A172 (cell line): ENCODE results near the gene CYB5R2. TPM values are rescaled to one million over a fixed set of nuclear protein-coding genes. Genes with fewer than 3 reads are reported as not detected.
A peak's percentile ranks its signal among the peaks of the same experiment; 100 is the strongest.
"Not testable (repeated sequence)": the region's sequence is repeated elsewhere in the genome, so short reads cannot be mapped to it uniquely, and the experiment has no call there.

Source experiments
- DNase-seq: peaks from one replicate; pipeline ENCODE4 v3.0.0-alpha.2; 2015; ENCODE audit warnings: low spot score
- total RNA-seq: library from RNA; depleted of rRNA; stranded (reverse); fragments of >200 nt; shearing (Covaris generic); gene quantifications from 2 replicates; pipeline ENCODE4 v1.2.3, GENCODE V29; 2014

The CYB5R2 gene
- total RNA-seq, 1 experiment from 2014 or later = not detected

DNA sequence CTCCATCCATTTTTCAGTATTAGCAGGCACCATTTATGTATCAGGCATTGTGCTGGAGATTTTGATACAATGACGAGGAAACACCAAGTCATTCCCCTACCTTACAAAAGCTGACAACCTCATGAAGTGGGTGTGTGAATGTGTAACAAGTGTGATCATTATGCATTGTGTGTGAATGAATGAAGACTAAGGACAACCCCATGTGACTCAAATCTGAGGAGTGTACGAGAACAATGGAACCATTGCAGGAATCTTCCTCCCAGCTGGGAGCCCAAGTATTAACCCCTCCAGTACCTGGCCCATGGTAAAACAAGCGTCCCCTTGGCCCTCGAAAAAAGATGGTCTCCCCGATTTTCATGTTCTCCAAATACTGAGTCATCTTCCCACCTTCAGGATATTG, 4.4 kb downstream of the CYB5R2 start:
- DNase-seq = no peak

DNA sequence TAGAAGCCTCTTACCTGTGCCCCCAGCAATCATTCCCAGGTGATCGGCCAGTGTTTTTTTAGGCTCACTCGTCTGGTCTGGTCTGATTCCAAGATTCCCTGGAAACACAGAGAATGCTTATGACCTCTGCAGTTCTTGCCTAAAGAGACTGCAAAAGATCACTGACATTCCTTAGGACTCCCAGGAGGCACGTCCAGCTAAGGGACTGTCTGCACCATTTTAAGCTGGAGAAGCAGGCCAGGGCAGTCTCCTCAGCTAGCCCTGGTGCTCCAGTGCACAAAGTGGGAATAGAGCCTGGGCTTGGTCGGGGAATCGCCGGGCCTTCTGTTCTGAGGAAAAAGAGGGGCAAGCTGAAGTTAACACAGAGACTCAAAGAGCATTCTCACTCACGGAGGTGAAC, 4.8 kb downstream of the CYB5R2 start:
- DNase-seq = no peak

DNA sequence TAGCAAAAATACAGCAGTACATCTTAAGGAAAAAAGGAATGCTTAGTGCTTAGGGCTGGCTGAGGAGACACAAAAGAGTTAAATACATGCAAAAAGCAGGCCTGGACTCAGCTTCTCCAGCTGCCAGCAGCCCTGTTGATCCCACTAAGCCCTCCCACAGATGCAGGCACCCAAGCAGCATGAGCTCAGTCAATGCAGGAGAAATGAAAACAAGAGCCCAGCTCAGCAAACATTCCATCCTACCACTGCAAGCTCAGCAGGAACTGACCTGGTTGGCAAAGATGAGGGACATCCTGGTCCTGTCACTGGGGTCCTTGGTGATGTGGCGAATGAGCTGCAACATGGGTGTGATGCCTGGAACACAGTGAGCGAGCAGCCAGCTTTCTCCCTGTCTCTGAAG, 5.8 kb downstream of the CYB5R2 start:
- DNase-seq = no peak

DNA sequence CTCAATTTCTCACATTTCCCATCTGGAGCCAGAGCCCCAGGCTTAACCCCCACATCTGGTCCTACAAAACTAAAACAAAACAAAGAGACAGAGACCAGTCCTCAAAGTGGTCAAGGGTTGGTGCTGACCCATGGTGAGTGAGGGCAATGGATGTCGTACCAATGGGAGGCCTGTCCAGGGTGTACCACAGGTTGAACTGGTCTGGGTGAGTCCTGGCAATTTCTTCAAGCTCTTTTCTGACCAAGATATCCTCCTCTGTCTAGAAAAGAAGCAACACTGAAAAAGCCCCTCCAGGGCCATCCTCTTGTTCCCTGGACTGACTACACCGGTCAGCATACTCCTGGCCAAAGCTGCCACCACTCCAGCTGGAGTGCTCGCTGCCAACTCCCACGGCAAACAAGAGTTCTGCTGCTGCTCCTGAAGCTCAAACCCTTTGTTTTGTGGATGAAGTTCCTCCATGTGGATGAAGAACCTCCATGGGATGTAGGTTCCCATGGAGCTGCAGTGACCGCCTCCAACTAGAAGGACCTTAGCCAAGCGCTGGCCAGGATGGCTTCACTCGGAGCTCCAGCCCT, 6.9 kb downstream of the CYB5R2 start:
- DNase-seq = no peak

DNA sequence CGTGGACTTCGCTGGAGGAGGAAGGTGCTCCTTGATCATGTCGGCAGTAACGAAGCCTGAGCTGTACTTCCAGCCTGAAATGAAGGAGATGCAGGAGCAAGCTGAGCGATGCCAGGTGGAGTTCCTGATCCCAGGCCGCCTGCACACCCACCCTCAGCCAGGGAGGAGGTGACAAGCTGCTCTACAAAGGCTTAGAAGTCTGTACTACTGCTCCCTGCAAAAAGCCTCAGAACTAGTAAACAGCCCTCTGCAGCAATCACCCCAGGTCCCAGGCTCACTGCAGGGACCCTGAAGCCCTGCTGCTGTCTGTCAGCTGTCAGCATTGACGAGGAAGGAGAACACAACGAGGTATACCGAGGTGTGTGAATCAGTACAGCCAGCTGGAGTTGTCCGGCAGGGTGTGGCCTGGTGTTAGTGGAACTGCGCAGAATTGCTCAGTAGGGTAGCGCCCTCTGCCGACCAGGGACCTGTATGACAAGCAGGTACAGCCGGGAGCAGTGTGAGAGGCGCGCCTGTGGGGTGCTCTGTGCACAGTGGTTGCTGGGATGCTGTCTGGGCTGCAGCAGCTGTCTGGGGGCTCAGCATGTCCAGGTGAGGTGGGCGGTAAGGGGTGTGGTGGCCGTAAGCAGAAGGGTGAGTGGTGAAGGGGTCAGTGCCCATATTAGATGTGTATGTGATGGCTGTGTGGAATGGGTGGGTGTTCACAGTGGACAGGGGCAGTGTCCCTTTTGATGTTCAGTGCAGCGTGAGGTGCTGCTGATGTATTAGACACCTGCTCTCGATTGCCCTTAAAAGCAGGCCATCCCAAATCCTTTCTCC, 7.6 kb downstream of the CYB5R2 start:
- DNase-seq = peak; percentile 80

DNA sequence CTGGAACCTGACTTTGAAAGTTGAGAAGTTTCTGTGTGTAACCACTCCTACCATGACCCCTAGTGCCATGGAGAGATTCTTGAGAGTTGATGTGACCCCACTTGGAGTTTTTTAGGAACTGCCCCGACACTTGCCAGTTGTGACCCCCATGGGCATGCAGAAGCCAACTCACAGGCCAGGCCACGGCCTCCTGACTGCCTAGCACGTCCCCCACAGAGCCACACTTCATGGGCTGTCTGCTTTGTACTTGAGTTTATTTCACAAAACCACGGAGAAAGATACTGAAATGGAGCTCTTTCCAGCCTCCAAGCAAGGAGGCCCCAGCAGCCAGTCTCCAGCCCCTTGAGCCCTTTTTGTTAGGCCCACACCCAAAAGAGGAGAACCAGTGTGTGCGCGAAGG, 8.4 kb downstream of the CYB5R2 start:
- no peak for DNase-seq

DNA sequence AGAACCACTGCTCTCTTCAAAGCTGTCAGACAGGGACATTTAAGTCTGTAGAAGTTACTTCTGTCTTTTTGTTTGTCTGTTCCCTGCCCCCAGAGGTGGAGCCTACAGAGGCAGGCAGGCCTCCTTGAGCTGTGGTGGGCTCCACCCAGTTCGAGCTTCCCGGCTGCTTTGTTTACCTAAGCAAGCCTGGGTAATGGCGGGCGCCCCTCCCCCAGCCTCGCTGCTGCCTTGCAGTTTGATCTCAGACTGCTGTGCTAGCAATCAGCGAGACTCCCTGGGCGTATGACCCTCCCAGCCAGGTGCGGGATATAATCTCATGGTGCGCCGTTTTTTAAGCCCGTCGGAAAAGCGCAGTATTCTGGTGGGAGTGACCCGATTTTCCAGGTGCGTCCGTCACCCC, 9.8 kb downstream of the CYB5R2 start:
- not testable (repeated sequence) for DNase-seq

DNA sequence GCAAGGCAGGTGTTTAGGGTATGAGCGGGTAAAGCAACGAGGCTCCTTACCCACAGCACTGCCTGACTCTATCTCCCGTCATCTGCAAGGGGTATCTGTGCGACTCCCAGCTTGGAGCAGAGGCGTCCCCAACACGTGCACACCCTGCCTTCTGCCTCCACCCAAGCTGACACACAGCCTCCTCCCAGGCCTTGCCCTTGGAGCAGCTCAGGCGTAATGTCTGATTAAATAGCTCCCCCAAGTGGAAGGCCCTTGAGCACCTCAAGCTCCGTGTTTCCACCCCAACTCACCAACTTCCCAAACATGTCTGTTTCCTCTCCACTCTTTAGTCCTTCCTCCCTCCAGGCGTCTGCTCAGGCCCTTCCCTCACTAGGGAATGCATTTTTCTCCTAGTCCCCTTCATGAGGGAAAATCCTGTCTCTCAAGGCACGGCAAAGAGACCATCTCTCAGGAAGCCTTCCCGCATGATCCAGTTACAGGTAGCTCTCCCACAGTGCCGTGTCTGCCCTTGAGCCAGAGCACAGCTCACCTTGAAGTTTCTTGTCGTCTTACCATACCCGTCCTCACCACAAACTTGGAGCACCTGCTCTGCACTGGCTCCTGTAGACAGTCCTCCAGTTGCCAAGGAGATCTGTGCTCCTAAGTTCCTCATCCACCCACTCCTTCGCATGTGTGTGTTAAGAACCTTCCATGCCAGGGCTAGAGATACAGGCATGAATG, 15.8 kb downstream of the CYB5R2 start:
- peak; percentile 51 for DNase-seq

DNA sequence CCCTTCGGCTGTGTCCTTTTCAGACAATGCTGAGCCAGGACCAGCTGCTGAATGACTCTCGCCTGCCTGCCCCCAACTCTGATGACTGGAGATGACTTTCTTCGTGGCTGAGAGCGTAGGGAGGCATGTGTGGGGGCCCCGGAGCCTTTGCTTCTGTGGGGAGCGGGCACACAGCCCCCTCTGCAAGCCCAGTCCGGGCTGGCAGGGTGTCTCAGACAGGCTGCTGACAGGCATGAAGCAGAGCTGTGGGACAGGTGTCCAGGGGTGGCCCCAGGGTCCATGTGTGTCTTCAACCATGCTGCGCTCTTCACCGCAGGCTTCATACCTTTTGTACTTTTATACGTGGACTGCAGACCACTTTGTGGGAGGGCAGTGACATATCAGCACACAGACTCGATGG, 16.6 kb downstream of the CYB5R2 start:
- DNase-seq = no peak

DNA sequence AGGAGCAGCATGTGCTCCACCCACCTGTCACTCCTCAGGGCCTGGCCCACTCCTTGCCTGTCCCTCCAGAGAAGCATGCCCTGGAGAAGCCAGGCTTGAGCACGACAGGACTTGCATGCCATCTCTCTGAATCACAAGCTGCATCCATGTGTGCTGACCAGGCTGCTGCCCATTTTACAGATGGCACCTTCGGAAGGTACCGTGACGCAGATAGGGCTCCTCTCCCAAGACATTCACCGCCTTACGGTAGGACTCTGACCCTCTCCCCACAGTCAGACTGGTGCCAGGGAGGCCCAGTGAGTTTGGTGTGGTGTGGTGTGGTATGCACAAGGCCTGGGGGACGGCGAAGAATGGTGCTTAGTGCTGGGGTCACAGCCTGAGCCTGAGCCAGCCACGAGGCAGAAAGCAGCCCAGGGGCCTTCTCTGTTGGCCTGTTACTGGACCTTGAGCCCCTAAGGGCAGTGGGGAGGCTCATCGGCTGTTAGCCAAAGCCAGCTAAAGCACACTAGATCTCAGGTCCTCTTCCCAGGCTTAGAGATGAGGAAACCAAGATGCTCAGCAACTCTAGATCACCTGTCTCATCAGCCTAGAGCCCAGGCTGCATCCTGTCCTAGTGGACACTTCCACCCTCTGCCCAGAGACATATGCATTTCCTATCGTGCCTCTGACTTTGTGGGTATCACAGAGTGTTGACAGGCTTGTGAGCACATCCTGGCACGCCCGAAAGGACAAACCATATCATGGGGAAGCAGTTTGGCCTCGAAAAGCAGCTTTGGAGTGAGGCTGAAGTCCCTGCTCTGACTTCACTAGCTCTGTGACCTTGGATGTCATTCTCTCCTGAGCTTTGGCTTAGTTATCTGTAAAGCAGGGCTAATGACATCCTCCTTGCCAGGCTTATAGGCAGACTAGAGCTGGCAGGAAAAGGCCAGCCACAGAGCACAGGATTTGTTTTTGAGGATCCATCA, 17.8 kb downstream of the CYB5R2 start:
- DNase-seq = no peak

DNA sequence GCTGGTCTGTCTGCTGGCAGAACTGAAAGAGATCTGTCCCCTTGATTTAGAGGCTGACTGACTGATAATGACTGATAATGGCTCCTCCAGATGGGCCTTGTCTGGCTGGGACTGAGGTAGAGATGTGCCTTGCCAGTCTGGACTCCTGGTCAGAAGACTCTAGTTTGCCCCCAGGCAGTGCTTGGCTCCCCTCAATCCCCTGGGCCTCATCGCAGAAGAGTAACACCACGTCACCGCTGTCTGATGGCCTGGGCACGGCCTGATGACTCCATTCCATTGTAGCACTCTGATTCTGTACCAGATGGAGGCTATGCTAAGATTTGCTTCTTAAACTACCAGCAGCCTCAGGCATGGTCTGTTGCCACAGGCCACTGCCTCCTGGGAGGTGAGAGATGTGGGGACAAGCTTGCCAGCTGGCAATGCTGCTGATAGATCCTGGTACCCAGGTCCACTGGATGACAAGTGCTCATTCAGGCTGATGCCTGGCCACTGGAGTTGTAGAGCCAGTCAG, 19.1 kb downstream of the CYB5R2 start:
- DNase-seq = no peak

DNA sequence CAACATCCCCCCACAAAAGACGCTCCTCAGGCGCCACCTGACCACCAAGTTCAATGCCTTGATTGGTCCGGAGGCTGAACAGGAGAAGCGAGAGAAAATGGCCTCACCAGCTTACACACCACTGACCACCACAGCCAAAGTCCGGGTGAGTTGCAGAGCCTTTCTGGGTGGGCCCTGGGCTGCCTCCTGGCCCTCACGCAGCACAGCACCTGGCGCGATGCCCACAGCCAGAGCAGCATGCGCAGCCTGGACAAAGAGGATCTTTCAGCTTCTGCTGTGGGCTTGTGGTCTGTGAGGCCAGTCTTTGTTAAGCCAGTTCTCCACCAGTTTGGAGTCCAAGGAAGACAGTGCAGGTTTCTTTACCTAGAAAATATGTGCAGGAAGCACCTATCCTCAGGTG, 21.6 kb downstream of the CYB5R2 start:
- DNase-seq = no peak

DNA sequence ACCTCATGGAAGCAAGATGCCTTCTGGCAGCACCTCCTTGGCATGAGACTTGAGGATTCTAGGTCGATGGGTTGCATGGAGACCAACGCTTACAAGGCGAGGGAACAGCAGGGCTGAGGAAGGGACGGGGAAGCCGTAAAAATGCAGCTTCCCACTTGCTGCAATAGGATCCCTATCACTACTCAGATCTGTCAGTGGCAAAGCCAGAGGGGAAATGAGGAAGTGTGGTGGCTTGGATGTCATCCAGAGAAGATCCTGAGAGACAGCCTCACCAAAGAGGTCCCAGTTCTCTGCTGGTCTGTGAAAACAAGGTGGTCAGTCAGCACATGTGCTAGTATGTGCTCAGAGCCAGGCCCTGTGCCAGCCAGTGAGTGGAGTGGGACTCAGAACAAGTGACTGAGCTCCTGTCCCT, 22.2 kb downstream of the CYB5R2 start:
- no peak for DNase-seq

DNA sequence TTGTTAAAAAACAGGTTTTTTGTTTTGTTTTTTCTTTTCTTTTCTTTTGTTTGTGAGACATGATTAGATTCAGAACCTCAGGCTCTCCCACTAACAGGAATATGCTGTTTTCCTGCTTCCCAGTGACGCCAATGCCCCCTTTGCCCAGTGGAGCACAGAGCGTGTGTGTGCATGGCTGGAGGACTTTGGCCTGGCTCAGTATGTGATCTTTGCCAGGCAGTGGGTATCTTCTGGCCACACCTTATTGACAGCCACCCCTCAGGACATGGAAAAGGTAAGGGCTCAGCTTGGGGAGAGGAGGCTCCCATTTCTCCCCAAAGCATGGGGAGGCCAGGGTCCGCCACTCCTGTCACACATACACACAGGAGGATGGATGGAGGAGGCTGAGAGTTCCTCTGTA, 25.0 kb downstream of the CYB5R2 start:
- no peak for DNase-seq

DNA sequence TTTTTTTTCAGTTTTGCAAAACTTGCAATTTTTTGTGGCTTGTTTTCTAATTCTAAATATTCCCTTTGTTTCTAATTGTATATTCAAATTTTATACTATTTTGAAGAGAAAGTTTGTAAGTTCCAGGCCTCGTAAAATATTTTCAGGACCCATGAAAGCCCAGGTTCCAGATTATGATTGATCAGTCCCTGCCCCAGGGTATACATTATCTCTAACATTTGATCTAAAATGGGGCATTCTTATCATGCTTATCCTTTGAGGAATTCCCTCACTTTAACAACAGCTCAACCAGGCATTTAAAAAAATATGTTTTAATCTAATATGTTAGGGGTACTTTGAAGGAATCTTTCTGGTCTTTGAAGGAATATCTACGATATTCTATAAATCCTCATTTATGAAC, 26.4 kb downstream of the CYB5R2 start:
- no peak for DNase-seq

DNA sequence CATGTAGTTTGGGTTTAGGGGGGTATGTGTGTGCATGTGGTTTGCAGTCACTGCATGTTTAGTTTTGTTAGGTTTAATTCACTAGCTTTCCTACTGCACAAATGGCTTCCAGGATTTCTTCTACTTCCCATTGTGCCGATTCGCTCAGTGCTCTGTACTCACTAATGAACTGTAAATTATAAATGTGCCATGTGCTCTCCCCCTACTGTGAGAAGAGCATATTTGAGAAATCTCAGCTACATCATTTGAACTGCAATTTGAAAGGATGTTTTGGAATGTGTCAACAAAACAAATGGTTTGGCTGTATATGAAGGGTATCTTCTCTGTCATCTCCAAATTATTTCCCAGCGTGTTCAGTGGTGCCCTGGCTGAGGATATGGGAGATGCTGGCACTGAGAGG, 28.1 kb downstream of the CYB5R2 start:
- DNase-seq = no peak

DNA sequence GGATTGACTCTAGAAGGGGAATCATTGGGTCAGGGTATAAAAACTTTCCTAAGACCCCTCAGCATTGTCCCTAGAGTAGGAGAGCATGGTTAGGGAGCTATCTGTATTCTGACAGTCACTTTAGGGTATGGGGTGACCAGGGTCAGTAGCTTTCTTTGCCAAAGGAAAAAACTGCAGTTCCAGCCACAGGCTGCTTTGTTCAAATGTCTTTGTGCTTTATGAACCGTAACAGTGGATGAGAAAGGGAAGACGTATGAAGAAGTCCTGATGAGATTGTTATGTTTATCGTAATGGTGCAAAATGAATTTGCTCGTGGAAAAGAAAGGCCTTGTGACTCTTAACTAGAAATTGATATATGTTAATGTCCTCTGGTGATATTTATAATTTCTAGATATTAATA, 30.0 kb downstream of the CYB5R2 start:
- DNase-seq = no peak

DNA sequence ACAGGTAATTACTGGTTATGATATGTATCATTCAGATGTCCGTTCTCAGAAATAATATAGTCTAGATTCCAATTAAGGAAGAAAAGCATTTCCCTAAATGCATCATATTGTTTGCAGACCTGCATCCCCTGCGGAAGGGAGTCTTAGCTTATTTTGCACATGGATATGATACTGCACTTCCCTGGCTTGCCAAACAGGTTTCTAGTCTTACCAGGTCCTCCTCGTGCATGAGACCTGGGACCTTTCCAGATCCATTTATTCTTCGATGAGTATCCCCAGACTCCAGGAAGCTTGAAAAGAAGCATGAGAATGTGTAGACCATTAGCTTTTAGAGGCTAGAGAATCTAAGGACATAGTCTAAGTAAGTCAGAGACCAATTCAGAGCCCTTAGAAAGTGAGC, 30.6 kb downstream of the CYB5R2 start:
- no peak for DNase-seq

DNA sequence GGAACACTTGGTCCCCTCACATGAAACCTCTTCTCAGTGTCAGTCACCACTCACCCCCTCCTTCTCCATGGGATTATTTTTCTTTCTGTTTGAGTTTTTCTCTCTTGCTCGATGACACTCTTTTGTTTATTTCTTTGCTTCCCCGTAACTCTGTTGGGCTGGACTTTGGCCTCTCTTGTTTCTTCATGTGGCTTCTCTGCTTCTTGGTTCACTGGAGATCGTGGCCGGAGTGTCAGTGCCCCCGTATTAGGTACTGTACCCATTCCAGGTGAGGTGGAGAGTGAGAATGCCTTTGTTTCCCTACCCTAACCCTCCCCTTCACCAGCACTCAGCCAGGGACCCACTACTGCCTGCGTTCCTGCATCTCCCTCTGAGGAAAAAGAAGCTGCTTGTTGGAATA, 32.5 kb downstream of the CYB5R2 start:
- no peak for DNase-seq

DNA sequence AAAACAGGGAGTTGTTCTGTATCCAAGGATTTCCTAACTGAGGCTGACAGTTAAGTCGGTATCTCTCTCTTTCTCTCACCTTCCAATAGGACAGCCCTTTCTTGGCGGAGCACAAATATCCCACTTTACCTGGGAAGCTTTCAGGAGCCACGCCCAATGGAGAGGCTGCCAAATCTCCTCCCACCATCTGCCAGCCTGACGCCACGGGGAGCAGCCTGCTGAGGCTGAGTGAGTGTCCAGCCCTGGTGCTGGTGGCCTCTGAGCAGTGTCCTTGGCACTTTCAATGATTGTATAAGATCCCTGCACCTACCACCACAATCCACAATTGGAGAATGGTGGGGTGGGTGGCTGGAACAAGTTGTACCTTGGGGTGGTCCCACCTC, 33.7 kb downstream of the CYB5R2 start:
- no peak for DNase-seq

DNA sequence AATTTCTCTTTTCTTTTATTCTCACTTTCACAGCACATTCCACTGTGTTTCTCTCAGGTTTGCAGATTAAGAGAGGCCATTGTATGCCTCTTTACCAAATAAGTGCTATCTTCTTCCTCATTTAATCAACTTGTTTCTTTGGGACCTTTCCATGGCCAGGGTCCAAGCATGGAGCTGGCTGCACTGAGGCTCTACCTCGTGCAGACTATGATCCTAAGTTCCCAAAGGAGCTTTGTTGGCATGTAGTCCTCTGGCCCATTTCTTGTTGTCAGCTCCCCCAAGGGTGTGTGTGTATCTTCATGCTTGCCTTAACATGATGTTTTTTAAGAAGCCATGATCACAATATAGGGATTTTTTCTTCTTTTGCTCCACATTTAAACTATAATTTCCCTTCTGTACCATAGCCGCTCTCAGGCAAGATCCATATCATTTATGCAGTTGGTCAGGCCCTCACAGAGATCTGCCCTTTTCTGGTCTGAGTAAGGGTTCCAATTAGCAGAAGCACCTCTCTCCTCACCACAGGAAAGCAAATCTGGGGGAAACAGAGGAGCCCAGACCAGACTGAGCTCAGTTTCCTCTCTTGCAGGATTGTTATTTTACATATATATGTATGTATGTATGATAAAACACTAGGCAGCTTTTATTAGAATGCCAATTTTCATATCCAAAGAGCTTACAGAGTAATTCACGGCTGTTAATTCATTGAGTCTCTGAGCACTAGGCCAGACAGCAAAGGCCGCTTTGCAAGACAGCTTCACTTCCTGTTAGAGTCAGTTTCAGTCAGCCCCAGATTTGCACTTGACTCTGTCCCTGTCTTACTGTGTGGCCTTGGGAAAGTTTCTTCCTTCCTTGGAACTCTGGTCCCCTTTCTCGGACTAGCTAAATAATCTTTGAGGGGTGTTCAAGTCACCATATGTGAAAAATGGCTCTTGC, 34.3 kb downstream of the CYB5R2 start:
- no peak for DNase-seq
